ENCODE measurements around the gene SMIM5. TPM values are rescaled to one million over a fixed set of nuclear protein-coding genes. Genes with fewer than 3 reads are reported as not detected.

SMIM5 gene
- polyA plus RNA-seq, 2 of the 4 experiments (the other 2 are of a cell fraction): 0.15 to 0.25 TPM

DNA sequence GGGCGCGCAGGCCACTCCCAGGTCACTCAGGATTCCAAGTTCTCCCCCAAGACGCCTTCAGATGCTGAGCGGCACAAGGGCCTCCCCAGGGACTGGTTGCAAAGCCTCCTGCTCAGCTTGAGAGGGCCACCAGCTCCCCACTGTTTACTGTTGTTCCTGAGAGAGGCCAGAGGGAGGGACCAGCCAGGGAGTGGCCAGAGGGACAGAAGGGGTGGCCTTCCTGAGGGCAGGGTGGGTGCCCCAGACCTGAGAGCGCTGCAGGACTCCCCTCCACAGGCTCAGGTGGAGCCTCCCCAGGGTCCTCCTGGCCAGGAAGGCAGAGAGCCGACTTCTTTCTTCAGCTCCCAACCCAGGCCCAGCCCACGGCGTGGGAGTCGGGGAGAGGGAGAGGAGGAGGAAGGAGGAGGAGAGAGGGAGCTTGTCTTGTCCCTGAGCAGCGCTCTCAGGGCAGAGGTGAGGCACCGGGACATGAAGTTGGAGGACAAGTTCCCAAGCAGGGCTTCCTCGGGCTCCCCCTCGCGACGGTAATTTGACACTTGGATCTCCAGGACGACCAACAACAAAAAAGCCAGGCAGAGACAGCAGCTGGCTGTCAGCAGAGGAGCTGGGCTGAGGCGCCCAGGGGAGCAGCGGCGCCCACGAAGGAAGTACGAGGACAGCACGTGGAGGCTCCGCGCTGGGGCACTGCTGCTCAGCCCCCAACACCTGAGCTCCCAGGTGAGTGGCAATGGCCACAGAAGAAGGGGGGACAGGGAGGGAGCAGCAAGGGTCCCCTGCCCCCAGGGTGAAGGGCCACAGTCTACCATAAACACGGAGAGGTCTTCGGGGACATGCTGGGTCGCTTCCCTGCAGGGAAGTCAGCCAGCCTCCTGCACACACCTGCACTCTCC is 497 bp downstream of the SMIM5 start:
- peak; percentile 84 for FAIRE-seq
- Histone ChIP-seq H3K4me3 (no peak overlapping the region), H3K27ac (peak overlapping the region; percentile 56 to 86), H3K4me1 (peaks cover 19% of the 10 kb centered on the region), H3K9me3 (no peaks in the 10 kb centered on the region), H3K4me2 (peak overlapping the region; percentile 64)
- no peak for TF ChIP-seq JUNB (IDR thresholded peaks at IDR 0.05)
- no peak for TF ChIP-seq CBX2 (IDR thresholded peaks at IDR 0.05; ENCODE audit: borderline replicate concordance, low read depth)
- TF ChIP-seq ZFP36 (IDR thresholded peaks at IDR 0.05; ENCODE audit: borderline replicate concordance, partially characterized antibody): no peak
- no peak for TF ChIP-seq FOSL2 (IDR thresholded peaks at IDR 0.05)
- TF ChIP-seq FOSL2 (CRISPR knock-in tag; IDR thresholded peaks at IDR 0.05): no peak
- TF ChIP-seq CHD4 (IDR thresholded peaks at IDR 0.05; ENCODE audit: borderline replicate concordance): no peak
- TF ChIP-seq SREBF2 (IDR thresholded peaks at IDR 0.05): no peak
- no peak for TF ChIP-seq MYC (IDR thresholded peaks at IDR 0.05; ENCODE audit: borderline replicate concordance, low read length)
- peak in 1 of 2 experiments; percentile 13; a peak in 1 of 5 replicates for TF ChIP-seq JUN (IDR thresholded peaks at IDR 0.05)
- TF ChIP-seq HOXB5 (CRISPR knock-in tag; IDR thresholded peaks at IDR 0.05): no peak
- TF ChIP-seq RFX5 (IDR thresholded peaks at IDR 0.05): no peak
- no peak for TF ChIP-seq POLR2AphosphoS2 (conservative IDR thresholded peaks at IDR 0.05; ENCODE audit: low read length)
- TF ChIP-seq, protein P1, sequence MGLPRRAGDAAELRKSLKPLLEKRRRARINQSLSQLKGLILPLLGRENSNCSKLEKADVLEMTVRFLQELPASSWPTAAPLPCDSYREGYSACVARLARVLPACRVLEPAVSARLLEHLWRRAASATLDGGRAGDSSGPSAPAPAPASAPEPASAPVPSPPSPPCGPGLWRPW (IDR thresholded peaks at IDR 0.05): no peak
- TF ChIP-seq HOXB13 (CRISPR knock-in tag; IDR thresholded peaks at IDR 0.05; ENCODE audit: low read depth): no peak
- TF ChIP-seq, protein P2, sequence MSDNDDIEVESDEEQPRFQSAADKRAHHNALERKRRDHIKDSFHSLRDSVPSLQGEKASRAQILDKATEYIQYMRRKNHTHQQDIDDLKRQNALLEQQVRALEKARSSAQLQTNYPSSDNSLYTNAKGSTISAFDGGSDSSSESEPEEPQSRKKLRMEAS (IDR thresholded peaks at IDR 0.05): peak; percentile 22; the same call in 1 of the 2 replicates
- TF ChIP-seq ESRRA (IDR thresholded peaks at IDR 0.05; ENCODE audit: borderline replicate concordance, low read length): peak; percentile 70; the same call in 1 of the 2 replicates
- no peak for TF ChIP-seq HDAC2 (IDR thresholded peaks at IDR 0.05)
- no peak for TF ChIP-seq HEYL (CRISPR knock-in tag; IDR thresholded peaks at IDR 0.05)
- TF ChIP-seq, protein P3, sequence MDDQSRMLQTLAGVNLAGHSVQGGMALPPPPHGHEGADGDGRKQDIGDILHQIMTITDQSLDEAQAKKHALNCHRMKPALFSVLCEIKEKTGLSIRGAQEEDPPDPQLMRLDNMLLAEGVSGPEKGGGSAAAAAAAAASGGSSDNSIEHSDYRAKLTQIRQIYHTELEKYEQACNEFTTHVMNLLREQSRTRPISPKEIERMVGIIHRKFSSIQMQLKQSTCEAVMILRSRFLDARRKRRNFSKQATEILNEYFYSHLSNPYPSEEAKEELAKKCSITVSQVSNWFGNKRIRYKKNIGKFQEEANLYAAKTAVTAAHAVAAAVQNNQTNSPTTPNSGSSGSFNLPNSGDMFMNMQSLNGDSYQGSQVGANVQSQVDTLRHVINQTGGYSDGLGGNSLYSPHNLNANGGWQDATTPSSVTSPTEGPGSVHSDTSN (IDR thresholded peaks at IDR 0.05): no peak
- TF ChIP-seq, protein P4, sequence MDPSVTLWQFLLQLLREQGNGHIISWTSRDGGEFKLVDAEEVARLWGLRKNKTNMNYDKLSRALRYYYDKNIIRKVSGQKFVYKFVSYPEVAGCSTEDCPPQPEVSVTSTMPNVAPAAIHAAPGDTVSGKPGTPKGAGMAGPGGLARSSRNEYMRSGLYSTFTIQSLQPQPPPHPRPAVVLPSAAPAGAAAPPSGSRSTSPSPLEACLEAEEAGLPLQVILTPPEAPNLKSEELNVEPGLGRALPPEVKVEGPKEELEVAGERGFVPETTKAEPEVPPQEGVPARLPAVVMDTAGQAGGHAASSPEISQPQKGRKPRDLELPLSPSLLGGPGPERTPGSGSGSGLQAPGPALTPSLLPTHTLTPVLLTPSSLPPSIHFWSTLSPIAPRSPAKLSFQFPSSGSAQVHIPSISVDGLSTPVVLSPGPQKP (IDR thresholded peaks at IDR 0.05; ENCODE audit: low read depth, low read length): no peak
- TF ChIP-seq SMC3 (IDR thresholded peaks at IDR 0.05): peak; percentile 64
- TF ChIP-seq GATA3 (IDR thresholded peaks at IDR 0.05; ENCODE audit: borderline replicate concordance): 0 out of 2 replicates have a peak, but pooled peaks have one; percentile 10
- no peak for TF ChIP-seq PHF8 (IDR thresholded peaks at IDR 0.05; ENCODE audit: borderline replicate concordance, low read depth)
- no peak for TF ChIP-seq TP53 (CRISPR knock-in tag; IDR thresholded peaks at IDR 0.05)
- no peak for TF ChIP-seq RNF2 (IDR thresholded peaks at IDR 0.05; ENCODE audit: borderline replicate concordance, low read depth)
- no peak for TF ChIP-seq HOXA7 (CRISPR knock-in tag; IDR thresholded peaks at IDR 0.05)
- TF ChIP-seq CBX8 (IDR thresholded peaks at IDR 0.05): no peak
- TF ChIP-seq NR3C1 (IDR thresholded peaks at IDR 0.05): no peak
- peak; percentile 57 to 58 for TF ChIP-seq RAD21 (conservative IDR thresholded peaks at IDR 0.05 in 1 of 2, IDR thresholded peaks at IDR 0.05 in 1 of 2)
- TF ChIP-seq, protein P5, sequence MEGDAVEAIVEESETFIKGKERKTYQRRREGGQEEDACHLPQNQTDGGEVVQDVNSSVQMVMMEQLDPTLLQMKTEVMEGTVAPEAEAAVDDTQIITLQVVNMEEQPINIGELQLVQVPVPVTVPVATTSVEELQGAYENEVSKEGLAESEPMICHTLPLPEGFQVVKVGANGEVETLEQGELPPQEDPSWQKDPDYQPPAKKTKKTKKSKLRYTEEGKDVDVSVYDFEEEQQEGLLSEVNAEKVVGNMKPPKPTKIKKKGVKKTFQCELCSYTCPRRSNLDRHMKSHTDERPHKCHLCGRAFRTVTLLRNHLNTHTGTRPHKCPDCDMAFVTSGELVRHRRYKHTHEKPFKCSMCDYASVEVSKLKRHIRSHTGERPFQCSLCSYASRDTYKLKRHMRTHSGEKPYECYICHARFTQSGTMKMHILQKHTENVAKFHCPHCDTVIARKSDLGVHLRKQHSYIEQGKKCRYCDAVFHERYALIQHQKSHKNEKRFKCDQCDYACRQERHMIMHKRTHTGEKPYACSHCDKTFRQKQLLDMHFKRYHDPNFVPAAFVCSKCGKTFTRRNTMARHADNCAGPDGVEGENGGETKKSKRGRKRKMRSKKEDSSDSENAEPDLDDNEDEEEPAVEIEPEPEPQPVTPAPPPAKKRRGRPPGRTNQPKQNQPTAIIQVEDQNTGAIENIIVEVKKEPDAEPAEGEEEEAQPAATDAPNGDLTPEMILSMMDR (IDR thresholded peaks at IDR 0.05): peak; percentile 71
- TF ChIP-seq, protein P6, sequence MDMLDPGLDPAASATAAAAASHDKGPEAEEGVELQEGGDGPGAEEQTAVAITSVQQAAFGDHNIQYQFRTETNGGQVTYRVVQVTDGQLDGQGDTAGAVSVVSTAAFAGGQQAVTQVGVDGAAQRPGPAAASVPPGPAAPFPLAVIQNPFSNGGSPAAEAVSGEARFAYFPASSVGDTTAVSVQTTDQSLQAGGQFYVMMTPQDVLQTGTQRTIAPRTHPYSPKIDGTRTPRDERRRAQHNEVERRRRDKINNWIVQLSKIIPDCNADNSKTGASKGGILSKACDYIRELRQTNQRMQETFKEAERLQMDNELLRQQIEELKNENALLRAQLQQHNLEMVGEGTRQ (IDR thresholded peaks at IDR 0.05): no peak
- TF ChIP-seq FOSB (CRISPR knock-in tag; IDR thresholded peaks at IDR 0.05): no peak
- ATAC-seq: peak; percentile 70 to 83
- POLR2A ChIA-PET: interaction anchor here (0.6 to 2.0 kb wide), 9 partner anchors 9 to 146 kb away, joined by 3 to 7 read pairs (median 4); partner anchors contain the start of genes RECQL5 and SAP30BP
- WGBS (ENCODE audit: missing lambda C conversion rate): 26% methylated on average over 25 of the region's 27 CpGs
- CTCF ChIA-PET: interaction anchor here (0.6 to 51.3 kb wide), 66 partner anchors 1 to 372 kb away, joined by 3 to 2254 read pairs (median 5); partner anchors contain the start of genes GALK1, GGA3, ITGB4 and LLGL2
- peak; percentile 90 to 98 for DNase-seq (ENCODE audit: low read depth in 1 of 2, low spot score in 1 of 2)
